Activated T-cell treated with anti-CD3 and anti-CD28 coated beads, Interleukin-2, amount 50 U/mL, for 24 hours (primary cell): ENCODE measurements around the gene MED20.

ENCODE experiments used
- DNase-seq: peaks from one replicate; pipeline ENCODE4 v3.0.0-alpha.2; 2020
- H3K27ac Mint-ChIP-seq: 2 replicates; pipeline ENCODE4 v1.8.0; 2020; ENCODE audit warnings: mild to moderate bottlenecking, mixed read lengths
- H3K27me3 Mint-ChIP-seq: 2 replicates; pipeline ENCODE4 v1.8.0; 2020; ENCODE audit warnings: mixed read lengths
- H3K36me3 Mint-ChIP-seq: 2 replicates; pipeline ENCODE4 v1.8.0; 2020; ENCODE audit warnings: low read depth, mixed read lengths
- H3K4me1 Mint-ChIP-seq: 2 replicates; pipeline ENCODE4 v1.8.0; 2020; ENCODE audit warnings: low read depth, mixed read lengths
- H3K4me3 Mint-ChIP-seq: 2 replicates; pipeline ENCODE4 v1.8.0; 2020; ENCODE audit warnings: mild to moderate bottlenecking, moderate library complexity, mixed read lengths
- H3K9me3 Mint-ChIP-seq: 2 replicates; pipeline ENCODE4 v1.8.0; 2020; ENCODE audit warnings: mixed read lengths

The MED20 gene

DNA sequence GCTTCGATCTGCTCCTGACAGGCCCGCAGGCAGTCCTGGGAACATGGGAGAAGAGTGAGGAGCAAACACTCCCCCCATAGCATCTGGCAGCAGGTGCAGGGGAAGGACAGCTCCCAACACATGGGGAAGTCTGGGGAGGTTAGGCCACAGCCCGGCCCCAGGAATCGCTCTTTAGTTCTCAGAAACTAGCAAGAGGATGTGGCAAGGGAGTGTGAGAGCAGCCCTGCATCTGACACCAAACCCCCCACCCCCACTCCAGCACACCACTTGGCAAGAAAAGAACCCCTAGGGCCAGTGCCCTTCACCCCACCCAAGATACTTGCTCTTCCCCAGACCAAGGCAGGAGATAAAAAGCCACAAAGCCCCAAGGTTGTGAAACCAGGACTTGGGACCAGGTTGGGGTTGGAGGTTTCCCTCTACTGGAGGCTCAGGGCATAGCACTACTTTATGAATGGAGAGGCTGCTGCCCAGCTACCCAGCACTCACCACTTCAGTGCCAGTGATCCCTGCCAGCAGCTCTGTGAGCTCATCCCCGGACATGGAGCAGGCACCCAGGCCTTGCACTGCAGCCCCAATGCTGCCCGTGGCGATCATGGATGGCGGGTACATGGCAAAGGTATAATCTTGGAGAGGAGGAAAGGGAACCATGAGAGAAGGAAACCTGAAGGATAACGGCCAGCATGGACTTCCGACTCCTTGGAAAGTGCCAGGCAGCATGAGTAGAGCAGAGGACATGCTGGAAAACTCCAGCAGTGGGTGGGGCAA, 15.3 kb upstream of the MED20 start:
- peaks cover 61% of the 10 kb centered on the region for H3K4me1 Mint-ChIP-seq
- H3K27me3 Mint-ChIP-seq: no peaks in the 10 kb centered on the region
- peak overlapping the region; percentile 96 for H3K27ac Mint-ChIP-seq
- peaks cover 100% of the 10 kb centered on the region for H3K36me3 Mint-ChIP-seq
- peak overlapping the region; percentile 100 for H3K4me3 Mint-ChIP-seq
- H3K9me3 Mint-ChIP-seq: no peaks in the 10 kb centered on the region
- peak; percentile 79 for DNase-seq

DNA sequence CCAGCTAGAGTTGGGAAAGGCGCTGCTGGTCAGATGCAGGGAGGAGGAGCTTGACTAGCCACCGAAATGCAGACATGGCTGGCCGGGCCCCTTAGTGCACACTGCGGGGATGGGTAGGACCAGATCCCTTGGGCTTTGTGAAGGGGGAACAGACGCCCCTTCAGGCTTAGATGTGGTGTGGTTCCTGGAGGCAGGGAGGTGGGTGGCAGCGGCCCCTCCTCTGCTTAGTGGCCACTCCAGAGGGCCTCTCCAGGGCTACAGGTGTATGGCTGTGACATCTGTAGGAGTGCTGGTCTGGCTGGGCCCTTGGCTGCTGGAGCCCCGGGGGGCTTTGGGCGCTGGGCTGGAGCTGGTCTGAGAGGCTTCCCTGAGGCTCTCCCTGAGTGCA, 14.7 kb upstream of the MED20 start:
- peaks cover 100% of the 10 kb centered on the region for H3K36me3 Mint-ChIP-seq
- H3K4me1 Mint-ChIP-seq: peaks cover 61% of the 10 kb centered on the region
- H3K4me3 Mint-ChIP-seq: peak overlapping the region; percentile 100
- H3K27ac Mint-ChIP-seq: peak overlapping the region; percentile 96
- H3K27me3 Mint-ChIP-seq: no peaks in the 10 kb centered on the region
- no peaks in the 10 kb centered on the region for H3K9me3 Mint-ChIP-seq
- no peak for DNase-seq

DNA sequence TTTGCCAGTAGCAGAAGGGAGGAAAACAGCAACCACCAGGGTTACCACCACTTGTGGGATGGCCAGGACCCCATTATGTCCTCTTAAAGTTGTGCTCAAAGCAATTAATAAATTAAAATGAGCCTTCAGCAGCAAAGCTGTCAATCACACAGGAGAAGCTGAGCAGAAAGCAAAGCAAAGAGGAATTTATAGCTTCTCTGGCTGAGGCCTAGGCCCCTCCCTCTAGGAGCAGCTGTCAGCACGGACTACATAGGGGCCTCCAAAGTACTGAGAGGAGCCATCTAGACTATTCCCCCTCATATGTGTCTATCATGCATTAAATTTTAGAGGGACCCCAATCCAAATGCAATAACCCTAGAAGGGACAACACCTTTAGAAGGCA, 14.2 kb upstream of the MED20 start:
- no peak for DNase-seq
- peaks cover 100% of the 10 kb centered on the region for H3K36me3 Mint-ChIP-seq
- H3K4me1 Mint-ChIP-seq: peaks cover 58% of the 10 kb centered on the region
- H3K27ac Mint-ChIP-seq: peak overlapping the region; percentile 96
- H3K9me3 Mint-ChIP-seq: no peaks in the 10 kb centered on the region
- H3K4me3 Mint-ChIP-seq: peak overlapping the region; percentile 100
- no peaks in the 10 kb centered on the region for H3K27me3 Mint-ChIP-seq

DNA sequence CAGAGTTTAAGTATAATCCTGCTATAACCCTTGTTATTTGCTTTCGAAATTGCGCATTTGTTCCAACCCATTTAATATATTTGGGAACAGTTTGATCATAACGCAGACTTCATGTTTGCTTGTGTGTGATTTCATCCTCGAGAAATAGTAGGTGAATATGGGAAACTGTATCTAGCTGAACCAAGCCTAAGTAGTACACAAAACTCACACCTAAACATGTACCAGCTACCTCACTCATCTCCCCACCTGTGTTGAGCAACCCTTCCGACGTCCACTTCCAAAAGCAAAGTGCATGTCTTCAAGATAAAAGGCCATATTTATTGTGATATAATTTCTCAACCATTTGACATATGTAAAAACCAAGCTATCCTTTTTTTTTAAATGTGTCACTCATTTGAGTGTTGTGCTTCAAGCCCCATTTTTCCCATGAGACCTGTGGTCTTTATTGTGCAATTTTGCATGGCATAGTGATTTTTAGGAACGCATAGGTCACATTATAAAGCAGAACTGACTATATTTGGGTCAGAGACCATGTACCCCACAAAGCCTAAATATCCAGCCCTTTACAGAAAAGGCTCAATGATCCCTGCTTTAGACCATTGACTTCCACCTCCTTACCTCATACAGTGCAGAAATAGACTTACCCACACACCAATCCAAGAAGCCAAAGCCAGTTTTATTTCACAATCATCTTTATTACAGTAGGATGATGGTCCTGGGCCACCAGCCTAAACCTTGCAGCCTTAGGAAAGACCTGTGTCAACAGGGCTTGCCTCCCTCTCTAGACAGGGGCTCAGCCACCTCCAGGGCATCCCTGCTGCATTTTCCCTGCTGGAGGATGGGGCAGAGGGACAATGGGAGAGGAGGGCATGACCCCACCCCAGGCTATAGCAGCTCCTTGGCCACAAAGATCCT, 13.6 kb upstream of the MED20 start:
- Mint-ChIP-seq H3K9me3 (no peaks in the 10 kb centered on the region), H3K4me3 (peak overlapping the region; percentile 100), H3K27ac (peak overlapping the region; percentile 96), H3K27me3 (no peaks in the 10 kb centered on the region), H3K36me3 (peaks cover 100% of the 10 kb centered on the region), H3K4me1 (peaks cover 56% of the 10 kb centered on the region)
- no peak for DNase-seq

GRCh38 chr6:41932378-41932777, 11.4 kb upstream of the MED20 start:
- H3K4me3 Mint-ChIP-seq: no peak overlapping the region
- H3K36me3 Mint-ChIP-seq: peaks cover 100% of the 10 kb centered on the region
- DNase-seq: no peak
- H3K9me3 Mint-ChIP-seq: no peaks in the 10 kb centered on the region
- peaks cover 49% of the 10 kb centered on the region for H3K4me1 Mint-ChIP-seq
- H3K27ac Mint-ChIP-seq: peak overlapping the region; percentile 81
- H3K27me3 Mint-ChIP-seq: no peaks in the 10 kb centered on the region

DNA sequence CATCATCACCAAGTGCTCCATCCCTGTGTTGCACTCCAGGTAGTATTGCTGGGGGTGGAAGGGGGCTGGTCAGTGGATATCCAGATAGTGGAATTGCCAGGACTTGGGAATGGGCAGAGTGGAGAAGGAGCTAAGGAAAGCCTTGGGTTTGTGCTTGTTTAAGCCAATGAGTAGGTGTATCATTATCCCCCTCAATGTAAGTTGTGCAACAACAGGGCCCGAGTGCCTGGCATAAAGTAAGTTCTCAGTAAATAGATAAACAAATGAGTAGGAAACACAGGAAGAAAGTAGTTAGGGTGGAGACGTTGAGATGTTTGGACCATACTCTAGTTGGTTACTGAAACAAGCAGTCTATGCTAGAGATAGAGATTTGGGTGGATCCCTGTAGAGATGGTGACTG, 10.9 kb upstream of the MED20 start:
- no peaks in the 10 kb centered on the region for H3K27me3 Mint-ChIP-seq
- peak overlapping the region; percentile 81 for H3K27ac Mint-ChIP-seq
- peaks cover 47% of the 10 kb centered on the region for H3K4me1 Mint-ChIP-seq
- DNase-seq: no peak
- H3K36me3 Mint-ChIP-seq: peaks cover 100% of the 10 kb centered on the region
- H3K4me3 Mint-ChIP-seq: no peak overlapping the region
- no peaks in the 10 kb centered on the region for H3K9me3 Mint-ChIP-seq

DNA sequence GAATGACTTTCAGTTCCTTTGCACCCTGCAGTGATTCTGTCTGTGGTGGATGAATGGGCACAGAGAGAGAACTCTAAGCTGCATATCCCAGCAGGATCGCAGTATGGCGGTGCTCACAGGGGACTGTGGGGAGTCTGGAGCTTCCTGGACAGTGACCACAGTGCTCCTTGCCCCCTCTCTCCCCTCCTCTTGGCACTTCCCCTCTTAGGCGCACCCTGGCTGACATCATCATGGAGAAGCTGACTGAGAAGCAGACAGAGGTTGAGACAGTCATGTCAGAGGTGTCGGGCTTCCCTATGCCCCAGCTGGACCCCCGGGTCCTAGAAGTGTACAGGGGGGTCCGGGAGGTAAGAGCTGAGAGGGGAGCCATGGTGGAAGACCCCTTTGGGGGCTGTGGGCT, 9.0 kb upstream of the MED20 start:
- H3K27ac Mint-ChIP-seq: peak overlapping the region; percentile 89
- DNase-seq: no peak
- no peaks in the 10 kb centered on the region for H3K27me3 Mint-ChIP-seq
- H3K4me3 Mint-ChIP-seq: no peak overlapping the region
- peaks cover 93% of the 10 kb centered on the region for H3K36me3 Mint-ChIP-seq
- peaks cover 35% of the 10 kb centered on the region for H3K4me1 Mint-ChIP-seq
- no peaks in the 10 kb centered on the region for H3K9me3 Mint-ChIP-seq

GRCh38 chr6:41927253-41927652, 6.3 kb upstream of the MED20 start:
- Mint-ChIP-seq H3K9me3 (no peaks in the 10 kb centered on the region), H3K4me3 (no peak overlapping the region), H3K4me1 (peaks cover 47% of the 10 kb centered on the region), H3K27me3 (no peaks in the 10 kb centered on the region), H3K27ac (peak overlapping the region; percentile 89), H3K36me3 (peaks cover 90% of the 10 kb centered on the region)
- DNase-seq: no peak

GRCh38 chr6:41922154-41922553, 1.2 kb upstream of the MED20 start:
- H3K4me1 Mint-ChIP-seq: peaks cover 55% of the 10 kb centered on the region
- peak overlapping the region; percentile 100 for H3K27ac Mint-ChIP-seq
- H3K4me3 Mint-ChIP-seq: peak overlapping the region; percentile 94
- H3K36me3 Mint-ChIP-seq: peaks cover 71% of the 10 kb centered on the region
- DNase-seq: no peak
- no peaks in the 10 kb centered on the region for H3K27me3 Mint-ChIP-seq
- no peaks in the 10 kb centered on the region for H3K9me3 Mint-ChIP-seq

- no peak for DNase-seq
- Mint-ChIP-seq H3K36me3 (peaks cover 69% of the 10 kb centered on the region), H3K4me3 (peak overlapping the region; percentile 94), H3K9me3 (no peaks in the 10 kb centered on the region), H3K4me1 (peaks cover 55% of the 10 kb centered on the region), H3K27me3 (no peaks in the 10 kb centered on the region), H3K27ac (peak overlapping the region; percentile 100)
Measured at GRCh38 chr6:41921712-41921998, 716 bp upstream of the MED20 start.

DNA sequence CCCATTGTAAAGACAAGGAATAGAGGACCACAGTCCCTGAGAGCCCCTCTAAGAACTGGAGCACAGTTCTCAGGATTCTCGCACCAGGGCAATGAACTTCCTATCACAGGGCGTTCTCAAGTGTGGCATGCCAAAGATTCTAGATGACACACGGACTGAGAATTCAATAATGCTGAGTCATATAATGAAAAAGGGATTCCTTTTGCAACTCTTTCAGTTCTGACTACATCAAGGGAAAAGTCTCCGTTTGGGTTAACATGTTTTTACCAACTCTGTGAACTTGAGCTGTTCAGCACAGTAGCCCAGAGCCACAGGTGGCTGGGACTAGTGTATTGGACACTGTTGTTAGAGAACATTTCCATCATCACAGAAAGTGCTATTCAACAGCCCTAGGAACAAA, 3.4 kb downstream of the MED20 start:
- no peak for DNase-seq
- peaks cover 68% of the 10 kb centered on the region for H3K36me3 Mint-ChIP-seq

GRCh38 chr6:41914869-41915530, 5.9 kb downstream of the MED20 start:
- Mint-ChIP-seq H3K4me3 (no peak overlapping the region), H3K27ac (no peak overlapping the region), H3K9me3 (no peaks in the 10 kb centered on the region), H3K27me3 (no peaks in the 10 kb centered on the region), H3K36me3 (peaks cover 54% of the 10 kb centered on the region), H3K4me1 (peaks cover 31% of the 10 kb centered on the region)
- DNase-seq: no peak

More for the DNA sequence above, 3.4 kb downstream of the MED20 start:
- H3K4me3 Mint-ChIP-seq: no peak overlapping the region
- no peaks in the 10 kb centered on the region for H3K27me3 Mint-ChIP-seq
- no peaks in the 10 kb centered on the region for H3K9me3 Mint-ChIP-seq
- H3K4me1 Mint-ChIP-seq: peaks cover 35% of the 10 kb centered on the region
- H3K27ac Mint-ChIP-seq: peak overlapping the region; percentile 85

DNA sequence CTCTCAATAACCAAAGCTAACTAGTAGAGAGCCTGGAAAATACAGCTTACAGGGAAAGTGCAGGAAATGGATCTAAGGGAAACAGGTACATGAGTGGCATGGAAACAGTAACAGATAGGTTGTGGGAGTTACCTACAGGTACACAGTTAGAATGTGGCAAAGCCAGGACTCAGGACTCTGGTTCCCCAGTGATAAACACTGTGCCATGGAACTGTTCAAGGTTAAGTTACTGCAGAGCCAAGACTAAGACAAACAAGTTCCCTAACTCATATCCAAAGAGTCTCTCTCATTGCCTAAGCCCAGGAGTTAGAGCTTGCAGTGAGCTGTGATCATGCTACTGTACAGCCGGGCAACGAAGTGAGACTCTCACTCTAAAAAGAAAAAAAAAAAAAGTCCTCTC, 6.6 kb downstream of the MED20 start:
- H3K4me3 Mint-ChIP-seq: no peak overlapping the region

DNA sequence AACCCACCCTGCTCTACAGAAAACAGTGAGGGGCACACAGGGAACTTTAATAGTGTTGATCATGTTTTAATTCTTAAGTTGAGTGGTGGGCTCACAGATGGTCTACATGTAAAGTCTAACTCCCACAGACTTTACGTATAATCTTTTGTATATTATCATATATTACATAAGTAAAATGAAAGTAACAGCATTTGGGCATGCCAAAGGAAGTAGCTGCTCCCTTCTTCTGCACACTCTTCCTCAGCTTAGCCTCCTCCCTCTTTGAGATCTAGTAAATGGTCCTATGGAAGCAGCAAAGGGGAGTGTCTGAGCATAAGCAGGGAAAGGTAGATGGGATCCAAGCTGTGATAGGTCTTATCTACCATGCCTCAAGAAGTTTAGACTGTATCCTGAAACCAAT, 11.2 kb downstream of the MED20 start:
- no peaks in the 10 kb centered on the region for H3K27me3 Mint-ChIP-seq
- no peaks in the 10 kb centered on the region for H3K9me3 Mint-ChIP-seq
- H3K4me1 Mint-ChIP-seq: peaks cover 14% of the 10 kb centered on the region
- no peak overlapping the region for H3K27ac Mint-ChIP-seq
- DNase-seq: no peak
- H3K4me3 Mint-ChIP-seq: no peak overlapping the region
- peaks cover 79% of the 10 kb centered on the region for H3K36me3 Mint-ChIP-seq

More for the DNA sequence above, 6.6 kb downstream of the MED20 start:
- H3K36me3 Mint-ChIP-seq: peaks cover 57% of the 10 kb centered on the region
- peaks cover 27% of the 10 kb centered on the region for H3K4me1 Mint-ChIP-seq
- no peak for DNase-seq
- H3K27ac Mint-ChIP-seq: no peak overlapping the region
- no peaks in the 10 kb centered on the region for H3K9me3 Mint-ChIP-seq
- H3K27me3 Mint-ChIP-seq: no peaks in the 10 kb centered on the region
